GM18868 (cell line): ENCODE results near the gene RAPGEF4.

Experiments
- ATAC-seq: cut with Tn5 transposase; IDR thresholded peaks from one replicate; pipeline ENCODE4 v1.9.1; 2021; ENCODE audit warnings: mild to moderate bottlenecking, moderate library complexity; ENCODE audit not compliant: unreplicated experiment

Gene RAPGEF4

DNA sequence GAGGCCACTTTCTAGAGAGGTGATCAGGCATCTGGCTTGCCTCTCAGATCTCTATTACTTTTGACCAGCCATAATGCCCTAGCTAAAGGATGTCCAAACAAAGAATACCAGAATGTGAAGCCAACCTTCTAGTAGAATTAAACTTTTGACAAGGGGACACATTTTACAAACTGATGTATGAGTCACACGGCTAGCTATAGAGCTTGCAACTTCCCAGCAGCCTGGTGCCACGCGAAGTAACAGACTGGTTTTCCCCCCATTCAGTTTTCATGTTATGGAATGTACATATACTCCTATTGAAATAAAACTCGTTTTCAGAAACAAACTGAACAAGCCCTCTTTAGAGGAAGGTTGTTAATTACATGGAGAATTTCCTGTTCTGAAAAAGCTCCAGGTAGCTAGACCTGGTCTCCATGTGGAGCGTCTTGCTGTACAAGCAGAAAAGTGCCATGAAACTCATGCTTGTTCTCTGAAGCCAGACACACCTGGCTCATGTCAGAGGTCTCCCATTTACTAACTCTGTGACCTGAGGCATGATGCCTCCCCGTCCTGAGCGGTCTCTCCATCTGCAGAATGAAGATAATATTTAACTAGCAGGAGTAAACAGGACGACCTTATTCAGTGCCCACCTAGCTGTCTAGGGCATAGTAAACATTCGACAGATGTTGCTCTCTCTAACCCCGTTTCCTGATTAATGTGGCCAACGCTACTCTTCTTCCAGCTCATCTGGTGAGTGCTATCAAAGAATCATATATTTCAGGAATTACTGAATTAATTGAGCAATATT, 258.5 kb downstream of the RAPGEF4 start:
- no peak for ATAC-seq

DNA sequence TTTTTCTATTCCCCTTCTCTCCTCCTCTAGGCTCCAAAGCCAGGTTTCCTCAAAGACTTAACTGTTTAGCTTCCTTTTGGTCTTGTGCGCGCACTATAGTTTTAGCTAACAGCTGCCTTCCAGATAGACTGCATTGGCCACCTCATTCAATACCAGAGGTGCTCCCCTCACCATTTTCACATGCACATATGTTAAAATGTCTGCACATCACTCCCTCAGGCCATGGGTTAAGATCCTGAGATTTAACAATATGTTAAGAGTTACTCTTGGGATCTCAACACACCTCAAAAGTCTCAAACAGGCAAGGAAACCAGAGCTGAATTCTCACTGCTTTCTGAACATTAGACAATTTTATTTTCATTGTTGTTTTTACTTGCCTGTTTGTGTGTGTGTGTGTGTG, 259.2 kb downstream of the RAPGEF4 start:
- ATAC-seq = no peak

DNA sequence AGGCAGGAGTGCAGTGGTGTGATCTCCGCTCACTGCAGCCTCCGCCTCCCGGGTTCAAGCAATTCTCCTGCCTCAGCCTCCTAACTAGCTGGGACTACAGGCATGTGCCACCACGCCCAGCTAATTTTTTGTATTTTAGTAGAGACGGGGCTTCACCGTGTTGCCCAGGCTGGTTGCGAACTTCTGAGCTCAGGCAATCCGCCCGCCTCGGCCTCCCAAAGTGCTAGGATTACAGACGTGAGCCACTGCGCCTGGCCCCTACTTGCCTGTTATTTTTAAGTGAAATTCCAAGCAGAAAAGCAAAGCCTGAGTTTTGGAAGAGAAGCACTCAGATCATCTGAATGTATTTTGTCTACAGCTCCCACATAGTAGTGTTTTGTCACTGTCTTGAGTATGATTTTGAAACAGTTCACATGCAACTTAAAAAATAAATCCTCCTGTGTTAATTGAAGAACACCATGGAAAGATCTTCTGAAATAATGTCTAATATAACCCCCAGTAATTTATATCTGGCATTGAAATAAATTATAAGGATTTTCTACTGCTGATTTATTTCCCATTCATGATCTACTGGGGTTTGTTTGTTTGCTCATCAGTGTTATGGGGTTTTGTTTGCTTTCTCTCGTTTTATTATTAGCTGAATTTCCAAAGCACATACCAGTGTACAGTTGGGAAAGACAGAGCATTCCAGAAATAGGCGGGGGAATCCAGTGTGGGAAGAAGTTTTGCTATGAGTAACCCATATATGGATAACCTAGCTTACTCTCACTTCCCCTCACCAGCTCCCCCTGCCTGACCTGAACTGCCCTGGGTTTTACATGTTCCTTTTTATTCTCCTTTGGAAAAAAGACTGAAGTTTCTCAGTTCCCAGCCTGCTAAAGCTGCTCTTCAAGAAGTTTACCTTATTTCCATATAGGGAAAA, 259.9 kb downstream of the RAPGEF4 start:
- no peak for ATAC-seq

DNA sequence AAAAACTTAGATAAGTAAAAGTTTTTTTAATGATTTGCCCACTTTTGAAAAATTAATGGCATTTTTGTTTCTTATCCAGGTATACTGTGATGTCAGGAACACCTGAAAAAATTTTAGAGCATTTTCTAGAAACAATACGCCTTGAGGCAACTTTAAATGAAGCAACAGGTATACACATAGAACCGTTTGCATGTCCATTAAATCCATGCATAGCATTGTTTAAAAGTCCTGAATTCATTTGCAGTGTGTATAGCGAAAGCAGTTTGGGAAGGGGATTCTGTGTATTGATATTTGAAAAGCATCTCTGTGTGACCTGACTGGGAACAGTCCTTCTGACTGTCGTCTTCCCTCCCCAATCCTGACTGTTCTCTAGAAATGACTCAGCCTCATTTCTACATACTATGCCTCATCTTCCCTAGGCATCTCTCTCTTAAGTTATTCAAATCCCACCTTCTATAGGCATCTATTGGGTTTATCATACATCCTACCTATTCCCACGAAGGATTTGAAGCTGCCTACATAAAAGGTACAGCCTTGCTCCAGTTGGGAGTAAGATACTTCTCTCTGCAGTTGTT, 260.8 kb downstream of the RAPGEF4 start:
- ATAC-seq = no peak

DNA sequence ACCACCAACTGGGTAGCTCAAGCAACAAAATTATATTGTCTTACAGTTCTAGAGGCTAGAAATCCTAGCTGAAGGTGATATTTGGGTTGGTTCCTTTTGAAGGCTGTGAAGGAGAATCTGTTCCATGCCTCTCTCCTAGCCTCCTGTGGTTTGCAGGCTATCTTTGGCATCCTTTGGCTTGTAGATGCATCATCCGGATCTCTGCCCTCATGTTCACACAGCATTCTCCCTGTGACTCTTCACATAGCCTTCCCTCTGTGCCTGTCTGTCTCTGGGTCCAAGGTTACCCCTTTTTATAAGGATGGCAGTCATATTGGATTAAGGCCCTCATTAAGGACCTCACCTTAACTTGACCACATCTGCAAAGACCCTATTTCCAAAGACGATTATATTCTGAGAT, 261.4 kb downstream of the RAPGEF4 start:
- no peak for ATAC-seq

- no peak for ATAC-seq
Observed at GRCh38 chr2:172998547-172999272, 263.1 kb downstream of the RAPGEF4 start.

- no peak for ATAC-seq
Observed at GRCh38 chr2:172999641-173000386, 264.2 kb downstream of the RAPGEF4 start.

DNA sequence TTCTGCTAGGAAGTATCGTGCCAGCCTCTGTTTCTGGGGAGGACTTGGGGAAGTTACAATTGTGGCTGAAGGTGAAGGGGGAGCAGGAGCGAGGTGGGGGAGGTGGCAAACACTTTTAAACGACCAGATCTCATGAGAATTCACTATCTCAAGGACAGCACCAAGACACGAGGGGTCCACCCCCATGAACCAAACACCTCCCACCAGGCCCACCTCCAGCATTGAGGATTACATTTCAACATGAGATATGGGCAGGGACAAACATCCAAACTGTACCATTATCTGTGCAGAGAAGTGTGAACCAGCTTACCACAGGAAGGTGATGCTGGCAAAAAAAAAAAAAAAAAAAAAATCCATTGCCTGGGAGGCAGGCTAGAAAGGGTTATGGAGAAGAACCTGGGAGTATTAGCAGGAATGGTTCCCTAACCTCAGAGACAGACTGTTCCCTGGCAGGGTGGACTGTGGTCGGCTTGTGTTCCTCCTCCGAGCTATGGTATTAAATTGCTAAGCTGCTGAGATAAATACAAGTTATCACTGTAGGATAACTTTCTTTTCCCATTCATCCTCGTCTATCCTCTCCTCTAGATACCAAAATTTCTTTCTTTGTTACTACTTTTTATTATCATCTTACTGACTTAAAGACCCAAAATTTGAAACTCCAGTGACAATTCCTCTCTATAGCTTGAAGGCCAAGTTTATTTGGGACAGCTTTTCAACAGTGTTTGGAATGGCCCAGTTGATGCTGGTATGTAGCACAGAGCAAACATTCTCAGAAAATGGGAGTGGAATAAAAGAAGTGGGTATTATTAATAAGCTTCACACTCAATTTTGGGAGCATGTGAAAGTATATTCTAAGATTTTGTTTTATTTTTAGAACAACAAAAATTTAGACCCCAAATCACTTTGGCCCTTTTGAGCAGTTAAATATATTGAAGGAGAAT, 266.3 kb downstream of the RAPGEF4 start:
- no peak for ATAC-seq

- ATAC-seq = no peak
Observed at GRCh38 chr2:173002751-173003541, 267.3 kb downstream of the RAPGEF4 start.

GRCh38 chr2:173008786-173009185, 273.1 kb downstream of the RAPGEF4 start:
- ATAC-seq = no peak

- no peak for ATAC-seq
Observed at GRCh38 chr2:173010233-173010632, 274.6 kb downstream of the RAPGEF4 start.

- no peak for ATAC-seq
Observed at GRCh38 chr2:173016451-173016850, 280.8 kb downstream of the RAPGEF4 start.

- no peak for ATAC-seq
Observed at GRCh38 chr2:173017646-173018420, 282.2 kb downstream of the RAPGEF4 start.

- ATAC-seq = no peak
Observed at GRCh38 chr2:173019755-173020154, 284.1 kb downstream of the RAPGEF4 start.

- ATAC-seq = no peak
Observed at GRCh38 chr2:173021939-173022371, 286.3 kb downstream of the RAPGEF4 start.

- ATAC-seq = no peak
Observed at GRCh38 chr2:173023718-173024117, 288.1 kb downstream of the RAPGEF4 start.

DNA sequence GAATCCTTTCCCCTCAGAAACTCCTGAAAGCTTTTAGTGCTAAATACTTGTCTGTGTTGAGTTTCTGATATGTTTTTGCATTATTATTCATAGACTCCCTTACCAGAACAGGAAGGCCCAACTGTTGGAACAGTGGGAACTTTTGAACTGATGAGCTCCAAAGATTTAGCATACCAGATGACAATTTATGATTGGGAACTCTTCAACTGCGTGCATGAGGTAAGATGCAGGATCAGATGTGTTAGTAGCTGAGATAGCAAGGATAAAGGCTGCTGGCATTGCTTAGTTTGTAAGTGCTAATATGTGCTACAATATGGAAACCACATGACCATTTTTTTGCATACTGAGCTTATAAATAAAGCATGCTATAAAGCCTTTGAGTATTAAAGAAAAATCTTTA, 290.8 kb downstream of the RAPGEF4 start:
- ATAC-seq = no peak
